ENCODE data around the gene ARHGEF25.

The ARHGEF25 gene

DNA sequence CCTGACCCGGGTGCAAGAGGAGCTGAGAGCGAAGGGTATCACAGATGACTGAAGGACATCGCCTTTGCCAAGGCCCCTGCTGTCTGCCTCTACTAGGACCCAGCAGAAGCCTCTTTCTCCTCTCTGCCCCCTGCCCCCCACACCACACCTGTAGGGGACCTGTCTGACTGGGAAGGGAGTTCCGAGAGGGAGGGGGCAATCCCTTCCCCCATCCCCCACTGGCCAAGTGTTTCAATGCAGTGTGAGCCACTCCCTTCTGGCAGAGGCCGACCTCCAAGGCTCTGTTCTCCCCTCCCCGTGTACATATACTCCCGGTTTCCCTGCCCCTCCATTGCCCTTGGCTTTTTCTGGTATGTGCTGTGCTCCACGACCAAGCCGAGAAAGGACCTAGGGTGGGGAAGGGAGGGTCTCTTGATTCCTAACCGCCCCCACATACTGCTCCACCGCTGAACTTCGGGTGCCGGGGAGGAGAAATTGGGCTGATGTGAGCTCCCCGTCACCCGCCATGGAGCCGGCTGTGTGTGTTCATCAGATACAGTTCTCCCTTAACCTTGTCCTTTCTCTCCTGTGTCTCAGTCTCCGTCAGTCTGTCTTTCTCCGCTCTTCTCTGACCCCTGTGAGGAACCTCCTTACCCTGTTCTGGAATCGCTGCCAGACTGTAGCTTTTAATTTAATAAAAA, 2.0 kb upstream of the ARHGEF25 start:
- H3K4me3 ChIP-seq (ENCODE audit: low read depth, low read length) = no peak overlapping the region
- no peak for DNase-seq (ENCODE audit: low read depth)

GRCh38 chr12:57609781-57610553, 1.3 kb upstream of the ARHGEF25 start:
- H3K4me3 ChIP-seq (ENCODE audit: low read depth, low read length) = no peak overlapping the region
- DNase-seq (ENCODE audit: low read depth) = no peak
- TF ChIP-seq, protein P1, sequence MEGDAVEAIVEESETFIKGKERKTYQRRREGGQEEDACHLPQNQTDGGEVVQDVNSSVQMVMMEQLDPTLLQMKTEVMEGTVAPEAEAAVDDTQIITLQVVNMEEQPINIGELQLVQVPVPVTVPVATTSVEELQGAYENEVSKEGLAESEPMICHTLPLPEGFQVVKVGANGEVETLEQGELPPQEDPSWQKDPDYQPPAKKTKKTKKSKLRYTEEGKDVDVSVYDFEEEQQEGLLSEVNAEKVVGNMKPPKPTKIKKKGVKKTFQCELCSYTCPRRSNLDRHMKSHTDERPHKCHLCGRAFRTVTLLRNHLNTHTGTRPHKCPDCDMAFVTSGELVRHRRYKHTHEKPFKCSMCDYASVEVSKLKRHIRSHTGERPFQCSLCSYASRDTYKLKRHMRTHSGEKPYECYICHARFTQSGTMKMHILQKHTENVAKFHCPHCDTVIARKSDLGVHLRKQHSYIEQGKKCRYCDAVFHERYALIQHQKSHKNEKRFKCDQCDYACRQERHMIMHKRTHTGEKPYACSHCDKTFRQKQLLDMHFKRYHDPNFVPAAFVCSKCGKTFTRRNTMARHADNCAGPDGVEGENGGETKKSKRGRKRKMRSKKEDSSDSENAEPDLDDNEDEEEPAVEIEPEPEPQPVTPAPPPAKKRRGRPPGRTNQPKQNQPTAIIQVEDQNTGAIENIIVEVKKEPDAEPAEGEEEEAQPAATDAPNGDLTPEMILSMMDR (IDR thresholded peaks at IDR 0.05; ENCODE audit: low read depth, low read length, missing control alignments) = no peak

More for the DNA sequence above, 2.0 kb upstream of the ARHGEF25 start:
- TF ChIP-seq, protein P1 (IDR thresholded peaks at IDR 0.05; ENCODE audit: low read depth, low read length, missing control alignments) = no peak

GRCh38 chr12:57610554-57611107, 604 bp upstream of the ARHGEF25 start:
- H3K4me3 ChIP-seq (ENCODE audit: low read depth, low read length) = no peak overlapping the region
- TF ChIP-seq, protein P1 (IDR thresholded peaks at IDR 0.05; ENCODE audit: low read depth, low read length, missing control alignments) = no peak
- no peak for DNase-seq (ENCODE audit: low read depth)

GRCh38 chr12:57611827-57612710, 834 bp downstream of the ARHGEF25 start:
- no peak overlapping the region for H3K4me3 ChIP-seq (ENCODE audit: low read depth, low read length)

DNA sequence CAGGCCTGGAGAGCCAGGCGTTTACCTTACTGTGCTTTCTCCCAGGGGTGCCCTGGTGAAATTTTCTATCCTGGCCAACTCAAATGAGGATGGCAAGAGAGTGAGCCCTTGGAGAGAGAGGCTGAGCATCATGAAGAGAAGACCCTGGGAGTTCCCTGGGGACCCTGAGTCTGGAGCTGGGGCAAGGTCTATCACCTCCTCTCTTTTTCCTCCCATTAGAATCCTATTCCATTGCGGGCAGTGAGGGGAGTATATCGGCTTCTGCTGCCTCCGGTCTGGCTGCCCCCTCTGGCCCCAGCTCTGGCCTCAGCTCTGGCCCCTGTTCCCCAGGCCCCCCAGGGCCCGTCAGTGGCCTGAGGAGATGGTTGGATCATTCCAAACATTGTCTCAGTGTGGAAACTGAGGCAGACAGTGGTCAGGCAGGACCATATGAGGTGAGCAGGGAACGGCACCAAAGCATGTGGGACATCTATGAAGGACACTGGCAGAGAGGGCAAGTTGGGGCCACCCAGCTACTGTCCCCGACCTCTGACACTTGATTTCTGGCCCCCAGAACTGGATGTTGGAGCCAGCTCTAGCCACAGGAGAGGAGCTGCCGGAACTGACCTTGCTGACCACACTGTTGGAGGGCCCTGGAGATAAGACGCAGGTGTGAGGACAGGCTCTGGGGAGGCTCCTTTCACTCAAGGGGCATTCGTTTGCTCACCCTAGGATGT, 1.6 kb downstream of the ARHGEF25 start:
- H3K4me3 ChIP-seq (ENCODE audit: low read depth, low read length) = no peak overlapping the region
- TF ChIP-seq, protein P1 (IDR thresholded peaks at IDR 0.05; ENCODE audit: low read depth, low read length, missing control alignments) = no peak
- no peak for DNase-seq (ENCODE audit: low read depth)

More at GRCh38 chr12:57611827-57612710, 834 bp downstream of the ARHGEF25 start:
- TF ChIP-seq, protein P1 (IDR thresholded peaks at IDR 0.05; ENCODE audit: low read depth, low read length, missing control alignments) = no peak
- DNase-seq (ENCODE audit: low read depth) = no peak

Data from GM12864 (cell line).